Vagina (tissue), 2 donors: ENCODE results near the gene CCDC85C.

ENCODE experiments used
- POLR2AphosphoS5 ChIP-seq, 2 donors: sonication (generic); formaldehyde crosslinking; IDR thresholded peaks; one replicate each; pipeline ENCODE4 v1.9.0; 2017; ENCODE audit warnings: antibody characterized with exemption in 2 of 2, mild to moderate bottlenecking in 2 of 2, low read depth in 1 of 2; ENCODE audit not compliant: insufficient read depth in 1 of 2
- TF ChIP-seq, protein P1 (sequence below), 3 experiments: fragments of 450-650 bp in 2 of 3; fragments of 200-600 bp in 1 of 3; sonication (generic) in 1 of 3; IDR thresholded peaks; one replicate each; pipeline ENCODE4 v1.5.1; 2017 to 2019; ENCODE audit warnings: antibody characterized with exemption in 3 of 3, mild to moderate bottlenecking in 2 of 3, moderate library complexity in 2 of 3

DNA sequence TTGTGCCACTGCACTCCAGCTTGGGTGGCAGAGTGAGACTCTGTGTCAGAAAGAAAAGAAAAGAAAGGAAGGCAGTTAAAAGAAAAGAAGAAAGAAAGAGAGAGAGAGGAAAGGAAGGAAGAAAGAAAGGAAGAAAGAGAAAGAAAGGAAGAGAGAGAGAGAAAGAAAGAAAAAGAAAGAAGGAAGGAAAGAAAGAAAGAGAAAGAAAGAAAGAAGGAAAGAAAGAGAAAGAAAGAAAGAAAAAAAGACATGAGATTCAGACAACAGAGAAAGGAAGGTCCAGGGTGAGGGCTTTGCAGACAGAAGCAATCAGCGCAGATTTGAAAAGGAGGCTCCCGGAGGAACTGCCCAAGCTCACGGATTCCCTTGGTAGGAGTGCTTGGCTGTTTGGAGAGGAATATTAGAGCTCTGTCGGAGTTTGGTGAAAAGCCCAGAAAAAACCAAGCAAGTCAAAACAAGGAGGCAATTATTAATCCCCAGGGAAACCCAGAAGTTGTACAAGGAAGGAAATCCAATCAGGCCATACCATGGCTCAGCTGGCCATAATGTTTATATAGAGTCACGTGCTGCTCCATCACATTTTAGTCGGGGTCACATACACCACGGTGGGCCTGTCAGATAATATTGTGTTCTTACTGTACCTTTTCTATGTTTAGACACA lies 11.6 kb upstream of the CCDC85C start:
- TF ChIP-seq, protein P1, sequence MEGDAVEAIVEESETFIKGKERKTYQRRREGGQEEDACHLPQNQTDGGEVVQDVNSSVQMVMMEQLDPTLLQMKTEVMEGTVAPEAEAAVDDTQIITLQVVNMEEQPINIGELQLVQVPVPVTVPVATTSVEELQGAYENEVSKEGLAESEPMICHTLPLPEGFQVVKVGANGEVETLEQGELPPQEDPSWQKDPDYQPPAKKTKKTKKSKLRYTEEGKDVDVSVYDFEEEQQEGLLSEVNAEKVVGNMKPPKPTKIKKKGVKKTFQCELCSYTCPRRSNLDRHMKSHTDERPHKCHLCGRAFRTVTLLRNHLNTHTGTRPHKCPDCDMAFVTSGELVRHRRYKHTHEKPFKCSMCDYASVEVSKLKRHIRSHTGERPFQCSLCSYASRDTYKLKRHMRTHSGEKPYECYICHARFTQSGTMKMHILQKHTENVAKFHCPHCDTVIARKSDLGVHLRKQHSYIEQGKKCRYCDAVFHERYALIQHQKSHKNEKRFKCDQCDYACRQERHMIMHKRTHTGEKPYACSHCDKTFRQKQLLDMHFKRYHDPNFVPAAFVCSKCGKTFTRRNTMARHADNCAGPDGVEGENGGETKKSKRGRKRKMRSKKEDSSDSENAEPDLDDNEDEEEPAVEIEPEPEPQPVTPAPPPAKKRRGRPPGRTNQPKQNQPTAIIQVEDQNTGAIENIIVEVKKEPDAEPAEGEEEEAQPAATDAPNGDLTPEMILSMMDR (IDR thresholded peaks at IDR 0.05) = no peak
- TF ChIP-seq POLR2AphosphoS5 (IDR thresholded peaks at IDR 0.05; ENCODE audit: insufficient read depth in 1 of 2, low read depth in 1 of 2) = peak in 1 of 2 donors; percentile 24
